ENCODE measurements around the gene TRIM25. TPM values are rescaled to one million over a fixed set of nuclear protein-coding genes. Genes with fewer than 3 reads are reported as not detected.

The TRIM25 gene
- total and polyA plus RNA-seq, 5 donors from 2014 or later: 4.6 to 58.3 (median 5.9) TPM

DNA sequence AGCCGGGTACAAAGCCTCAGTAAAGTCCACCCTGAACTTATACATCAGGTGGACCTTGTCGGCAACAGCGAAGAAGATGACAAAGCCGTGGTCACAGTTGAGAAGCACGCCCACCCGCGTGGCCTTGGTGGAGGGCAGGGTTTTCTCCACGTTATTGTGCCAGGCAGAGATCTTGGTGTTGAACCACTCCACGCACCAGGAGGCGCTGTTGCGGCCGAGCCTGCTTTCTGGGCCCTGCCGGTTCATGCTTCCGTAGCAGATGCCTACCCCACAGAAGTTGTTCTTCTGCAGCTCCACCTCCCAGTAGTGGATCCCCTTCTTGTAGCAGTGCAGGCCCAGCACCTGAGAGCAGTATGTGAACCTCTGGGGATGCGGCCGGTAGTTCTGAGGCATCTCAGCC is 22.1 kb downstream of the TRIM25 start:
- Histone ChIP-seq H3K27ac (ENCODE audit: insufficient read depth, low read length, poor library complexity, severe bottlenecking) (no peak overlapping the region), H3K36me3 (ENCODE audit: control insufficient read depth, insufficient read depth, low read length) (peaks cover 90% of the 10 kb centered on the region), H3K4me3 (ENCODE audit: low read depth, low read length) (no peak overlapping the region), H3K27me3 (ENCODE audit: control insufficient read depth, insufficient read depth, low read length) (no peaks in the 10 kb centered on the region), H3K9me3 (ENCODE audit: control insufficient read depth in 2 of 2, low read length in 2 of 2) (peaks cover 13 to 14% of the 10 kb centered on the region in 2 experiments), H3K4me1 (ENCODE audit: control insufficient read depth, insufficient read depth, low read length, poor library complexity, severe bottlenecking) (no peaks in the 10 kb centered on the region)
- Mint-ChIP-seq H3K27me3 (no peaks in the 10 kb centered on the region), H3K4me3 (no peak overlapping the region), H3K27ac (peak overlapping the region in 1 of 3 donors; percentile 0), H3K36me3 (peaks cover 57% of the 10 kb centered on the region), H3K9me3 (peaks cover 0 to 18% (median 2%) of the 10 kb centered on the region in 7 donors), H3K4me1 (peaks cover 0 to 7% (median 0%) of the 10 kb centered on the region in 4 donors)
- peak in 1 of 2 donors; percentile 47 for ATAC-seq (ENCODE audit: low read depth in 2 of 2)
- peak; percentile 14 to 33 (median 27) for DNase-seq

DNA sequence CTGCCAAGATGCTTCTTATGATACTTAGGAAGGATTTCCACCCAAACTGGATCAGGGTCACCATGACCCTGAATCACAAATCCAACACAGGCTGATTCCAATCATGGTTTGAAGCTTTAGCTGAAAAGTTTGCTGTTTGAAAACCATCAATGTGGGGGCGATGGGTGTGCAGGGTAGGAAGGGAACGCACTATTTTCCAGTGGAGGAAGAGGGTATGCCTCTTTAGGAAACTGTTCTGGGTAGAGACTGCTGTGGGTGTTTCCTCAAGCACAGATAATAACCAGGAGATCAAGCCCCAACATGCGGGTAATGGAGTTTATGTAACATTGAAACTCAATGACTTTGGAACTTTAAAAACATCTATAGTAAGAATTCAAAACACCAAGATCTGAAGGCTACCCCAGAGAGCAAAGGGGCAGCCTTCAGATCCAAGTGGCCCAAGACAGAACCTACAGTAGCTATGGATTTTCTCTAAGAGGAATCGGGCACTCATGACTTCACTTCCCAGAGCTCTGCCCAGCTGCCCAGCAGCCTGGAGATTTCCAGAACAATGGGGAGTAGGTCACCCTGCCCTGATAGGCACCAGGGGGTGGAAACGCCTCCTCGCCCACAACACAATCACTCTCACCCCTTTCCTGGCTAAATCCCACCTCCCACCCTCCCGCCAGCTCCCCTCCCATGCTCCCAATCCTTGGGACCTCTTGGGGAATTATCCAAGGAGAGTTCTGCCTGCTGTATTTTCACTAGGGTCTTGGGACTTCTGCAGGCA is 22.8 kb downstream of the TRIM25 start:
- Mint-ChIP-seq H3K36me3 (peaks cover 62% of the 10 kb centered on the region), H3K4me3 (no peak overlapping the region)
- H3K27ac ChIP-seq (ENCODE audit: insufficient read depth, low read length, poor library complexity, severe bottlenecking): no peak overlapping the region

DNA sequence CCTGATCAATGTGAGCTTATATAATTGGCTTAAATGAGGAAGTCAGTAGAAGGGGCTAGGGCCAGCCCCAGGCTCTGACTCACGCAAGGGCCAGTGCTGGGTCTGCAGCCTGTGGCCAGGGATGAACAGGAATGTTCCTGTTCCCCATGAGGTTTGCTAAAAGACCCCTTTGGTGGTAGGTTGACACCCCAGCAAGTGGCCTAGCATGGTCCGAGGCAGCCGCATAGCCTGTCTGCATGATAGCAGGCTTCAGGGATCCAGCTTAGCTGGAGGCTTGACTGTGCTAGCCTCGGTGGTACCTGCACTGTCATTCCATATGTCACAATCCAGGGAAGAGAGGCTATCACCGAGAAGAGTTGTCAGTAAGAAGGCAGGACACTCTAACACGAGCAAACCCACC is 23.5 kb downstream of the TRIM25 start:
- Mint-ChIP-seq H3K9me3 (peaks cover 0 to 18% (median 2%) of the 10 kb centered on the region in 7 donors), H3K36me3 (peaks cover 62% of the 10 kb centered on the region), H3K27ac (no peak overlapping the region), H3K4me1 (peaks cover 0 to 10% (median 0%) of the 10 kb centered on the region in 4 donors), H3K4me3 (no peak overlapping the region), H3K27me3 (no peaks in the 10 kb centered on the region)
- no peaks in the 10 kb centered on the region for H3K27me3 ChIP-seq (ENCODE audit: control insufficient read depth, insufficient read depth, low read length)
- DNase-seq (no peak), ATAC-seq (ENCODE audit: low read depth in 2 of 2) (no peak)
- H3K4me3 ChIP-seq (ENCODE audit: low read depth, low read length): no peak overlapping the region
- no peak overlapping the region for H3K27ac ChIP-seq (ENCODE audit: insufficient read depth, low read length, poor library complexity, severe bottlenecking)
- H3K4me1 ChIP-seq (ENCODE audit: control insufficient read depth, insufficient read depth, low read length, poor library complexity, severe bottlenecking): no peaks in the 10 kb centered on the region
- peaks cover 83% of the 10 kb centered on the region for H3K36me3 ChIP-seq (ENCODE audit: control insufficient read depth, insufficient read depth, low read length)
- peaks cover 13 to 14% of the 10 kb centered on the region in 2 experiments for H3K9me3 ChIP-seq (ENCODE audit: control insufficient read depth in 2 of 2, low read length in 2 of 2)

More for the DNA sequence above, 22.8 kb downstream of the TRIM25 start:
- H3K9me3 Mint-ChIP-seq: peaks cover 0 to 18% (median 2%) of the 10 kb centered on the region in 7 donors
- H3K27me3 Mint-ChIP-seq: no peaks in the 10 kb centered on the region
- Histone ChIP-seq H3K36me3 (ENCODE audit: control insufficient read depth, insufficient read depth, low read length) (peaks cover 90% of the 10 kb centered on the region), H3K9me3 (ENCODE audit: control insufficient read depth in 2 of 2, low read length in 2 of 2) (peaks cover 13 to 14% of the 10 kb centered on the region in 2 experiments), H3K27me3 (ENCODE audit: control insufficient read depth, insufficient read depth, low read length) (no peaks in the 10 kb centered on the region), H3K4me3 (ENCODE audit: low read depth, low read length) (no peak overlapping the region), H3K4me1 (ENCODE audit: control insufficient read depth, insufficient read depth, low read length, poor library complexity, severe bottlenecking) (no peaks in the 10 kb centered on the region)
- H3K4me1 Mint-ChIP-seq: peaks cover 0 to 9% (median 0%) of the 10 kb centered on the region in 4 donors
- H3K27ac Mint-ChIP-seq: peak overlapping the region in 1 of 3 donors; percentile 28
- no peak for DNase-seq
- ATAC-seq (ENCODE audit: low read depth in 2 of 2): no peak

DNA sequence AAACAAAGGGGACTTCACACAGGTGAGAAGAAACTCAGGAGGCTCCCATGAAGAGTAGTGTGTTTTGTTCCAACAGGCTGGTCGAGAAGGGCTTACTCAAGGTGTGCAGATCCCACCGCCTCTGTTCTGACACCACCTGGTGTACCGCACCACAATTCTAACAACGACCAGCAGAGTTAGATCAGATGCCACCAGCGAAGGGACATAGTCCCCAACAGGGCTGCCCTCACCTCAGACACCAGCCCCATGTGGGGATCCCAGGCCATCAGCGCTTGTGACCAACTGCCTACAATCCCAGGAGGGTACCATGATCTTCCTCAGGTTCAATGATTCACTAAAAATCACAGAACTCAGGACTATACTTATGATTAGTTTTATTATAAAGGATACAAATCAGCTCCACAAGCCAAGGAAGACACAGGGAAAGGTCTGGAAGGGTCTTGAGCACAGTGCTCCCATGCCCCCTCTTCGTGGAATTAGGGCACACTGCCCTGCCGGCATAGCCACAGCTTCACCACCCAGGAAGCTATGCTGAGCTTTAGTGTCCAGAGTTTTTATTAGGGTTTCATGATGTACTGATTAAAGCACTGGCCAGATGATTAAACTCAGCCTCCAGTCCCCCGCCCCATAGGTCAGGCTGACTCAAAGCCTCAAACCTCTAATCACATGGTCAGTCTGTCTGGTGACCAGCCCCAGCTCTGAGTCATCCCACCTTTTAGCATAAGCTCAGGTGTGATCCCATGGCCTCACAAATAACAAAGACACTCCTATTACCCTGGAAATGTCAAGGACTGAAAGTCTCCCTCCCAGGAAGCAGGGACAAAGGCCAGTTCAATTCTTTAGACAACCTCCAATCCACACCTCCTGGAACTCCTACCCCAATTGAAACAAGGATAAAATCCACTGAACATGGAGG is 26.0 kb downstream of the TRIM25 start:
- H3K27ac ChIP-seq (ENCODE audit: insufficient read depth, low read length, poor library complexity, severe bottlenecking): no peak overlapping the region
- Mint-ChIP-seq H3K9me3 (peaks cover 0 to 18% (median 2%) of the 10 kb centered on the region in 7 donors), H3K36me3 (peaks cover 43% of the 10 kb centered on the region), H3K4me1 (peaks cover 0 to 11% (median 0%) of the 10 kb centered on the region in 4 donors), H3K27me3 (no peaks in the 10 kb centered on the region), H3K27ac (no peak overlapping the region), H3K4me3 (peak overlapping the region in 1 of 4 donors; percentile 30)
- no peak for ATAC-seq (ENCODE audit: low read depth in 2 of 2)
- peaks cover 13 to 14% of the 10 kb centered on the region in 2 experiments for H3K9me3 ChIP-seq (ENCODE audit: control insufficient read depth in 2 of 2, low read length in 2 of 2)
- DNase-seq: no peak
- peaks cover 61% of the 10 kb centered on the region for H3K36me3 ChIP-seq (ENCODE audit: control insufficient read depth, insufficient read depth, low read length)
- no peak overlapping the region for H3K4me3 ChIP-seq (ENCODE audit: low read depth, low read length)
- H3K4me1 ChIP-seq (ENCODE audit: control insufficient read depth, insufficient read depth, low read length, poor library complexity, severe bottlenecking): no peaks in the 10 kb centered on the region
- no peaks in the 10 kb centered on the region for H3K27me3 ChIP-seq (ENCODE audit: control insufficient read depth, insufficient read depth, low read length)

DNA sequence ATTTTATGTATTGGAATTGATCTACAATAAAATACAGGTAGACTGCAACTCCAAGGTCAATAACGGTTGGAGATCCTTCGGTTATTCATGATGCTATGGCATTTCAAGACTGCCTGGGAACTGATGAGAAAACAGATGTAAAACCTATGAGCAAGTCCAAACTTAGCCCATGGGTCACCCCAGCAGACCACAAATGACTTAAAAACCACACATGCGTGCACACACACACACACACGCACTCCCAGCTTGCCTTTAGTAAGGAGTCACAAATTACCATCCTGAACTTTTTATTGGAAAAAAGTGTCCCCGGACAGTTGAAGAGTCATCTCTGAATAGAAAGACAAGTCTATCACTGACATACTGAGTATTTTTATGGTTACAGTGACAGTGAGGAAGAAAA is 26.7 kb downstream of the TRIM25 start:
- DNase-seq (no peak), ATAC-seq (ENCODE audit: low read depth in 2 of 2) (no peak)
- no peak overlapping the region for H3K4me3 ChIP-seq (ENCODE audit: low read depth, low read length)
- H3K4me1 ChIP-seq (ENCODE audit: control insufficient read depth, insufficient read depth, low read length, poor library complexity, severe bottlenecking): no peaks in the 10 kb centered on the region
- Mint-ChIP-seq H3K27me3 (no peaks in the 10 kb centered on the region), H3K4me3 (no peak overlapping the region), H3K27ac (no peak overlapping the region), H3K36me3 (peaks cover 36% of the 10 kb centered on the region), H3K9me3 (peaks cover 0 to 18% (median 2%) of the 10 kb centered on the region in 7 donors), H3K4me1 (peaks cover 0 to 5% (median 0%) of the 10 kb centered on the region in 4 donors)
- no peaks in the 10 kb centered on the region for H3K27me3 ChIP-seq (ENCODE audit: control insufficient read depth, insufficient read depth, low read length)
- peaks cover 13 to 14% of the 10 kb centered on the region in 2 experiments for H3K9me3 ChIP-seq (ENCODE audit: control insufficient read depth in 2 of 2, low read length in 2 of 2)
- peaks cover 54% of the 10 kb centered on the region for H3K36me3 ChIP-seq (ENCODE audit: control insufficient read depth, insufficient read depth, low read length)
- H3K27ac ChIP-seq (ENCODE audit: insufficient read depth, low read length, poor library complexity, severe bottlenecking): no peak overlapping the region

DNA sequence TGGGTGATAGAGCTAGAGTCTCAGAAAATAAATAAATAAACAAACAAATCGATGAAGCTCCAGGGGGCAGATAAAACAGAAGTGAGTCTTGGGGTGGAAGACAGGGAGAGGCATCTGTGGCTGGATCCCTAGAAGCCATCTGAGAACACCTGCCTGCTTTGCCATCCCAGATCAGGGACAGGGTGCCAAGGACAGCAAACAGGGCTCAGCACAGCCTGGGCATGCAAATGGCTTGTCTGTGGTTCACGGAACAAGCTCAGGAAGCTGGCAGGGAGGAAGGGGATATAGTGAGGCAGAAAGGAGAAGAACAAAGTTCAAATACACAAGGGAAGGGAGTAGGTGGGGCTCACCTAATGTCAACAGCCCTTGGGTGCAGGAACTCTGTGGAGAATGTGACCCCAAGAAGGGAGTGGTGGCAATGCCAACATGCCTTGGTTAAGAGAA is 27.5 kb downstream of the TRIM25 start:
- H3K4me1 Mint-ChIP-seq: peaks cover 0 to 5% (median 0%) of the 10 kb centered on the region in 4 donors
- peaks cover 35% of the 10 kb centered on the region for H3K36me3 Mint-ChIP-seq
- no peak overlapping the region for H3K4me3 Mint-ChIP-seq
- no peaks in the 10 kb centered on the region for H3K27me3 Mint-ChIP-seq
- H3K27ac Mint-ChIP-seq: peak overlapping the region in 1 of 3 donors; percentile 94
- Histone ChIP-seq H3K4me3 (ENCODE audit: low read depth, low read length) (no peak overlapping the region), H3K4me1 (ENCODE audit: control insufficient read depth, insufficient read depth, low read length, poor library complexity, severe bottlenecking) (no peaks in the 10 kb centered on the region), H3K36me3 (ENCODE audit: control insufficient read depth, insufficient read depth, low read length) (peaks cover 46% of the 10 kb centered on the region), H3K27me3 (ENCODE audit: control insufficient read depth, insufficient read depth, low read length) (no peaks in the 10 kb centered on the region), H3K27ac (ENCODE audit: insufficient read depth, low read length, poor library complexity, severe bottlenecking) (no peak overlapping the region), H3K9me3 (ENCODE audit: control insufficient read depth in 2 of 2, low read length in 2 of 2) (peaks cover 13 to 14% of the 10 kb centered on the region in 2 experiments)
- H3K9me3 Mint-ChIP-seq: peaks cover 0 to 18% (median 2%) of the 10 kb centered on the region in 7 donors
- ATAC-seq (ENCODE audit: low read depth in 2 of 2): no peak
- DNase-seq: no peak

DNA sequence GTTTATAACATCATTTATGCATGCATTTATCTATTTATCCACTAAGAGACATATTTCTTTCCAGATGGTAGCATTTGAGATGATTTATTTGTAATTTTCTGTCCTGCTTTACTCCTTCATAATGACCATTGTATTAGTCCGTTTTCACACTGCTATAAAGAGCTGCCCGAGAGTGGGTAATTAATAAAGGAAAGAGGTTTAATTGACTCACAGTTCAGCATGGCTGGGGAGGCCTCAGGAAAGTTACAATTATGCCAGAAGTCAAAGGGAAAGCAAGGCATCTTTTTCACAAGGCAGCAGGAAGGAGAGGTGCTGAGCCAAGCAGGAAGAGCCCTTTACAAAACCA is 28.6 kb downstream of the TRIM25 start:
- no peaks in the 10 kb centered on the region for H3K4me1 ChIP-seq (ENCODE audit: control insufficient read depth, insufficient read depth, low read length, poor library complexity, severe bottlenecking)
- peak overlapping the region in 1 of 3 donors; percentile 82 for H3K27ac Mint-ChIP-seq
- ATAC-seq (ENCODE audit: low read depth in 2 of 2) (no peak), DNase-seq (no peak)
- H3K36me3 ChIP-seq (ENCODE audit: control insufficient read depth, insufficient read depth, low read length): peaks cover 37% of the 10 kb centered on the region
- H3K4me1 Mint-ChIP-seq: peaks cover 0 to 5% (median 0%) of the 10 kb centered on the region in 4 donors
- no peaks in the 10 kb centered on the region for H3K27me3 ChIP-seq (ENCODE audit: control insufficient read depth, insufficient read depth, low read length)
- no peak overlapping the region for H3K4me3 Mint-ChIP-seq
- no peaks in the 10 kb centered on the region for H3K27me3 Mint-ChIP-seq
- peaks cover 0 to 18% (median 2%) of the 10 kb centered on the region in 7 donors for H3K9me3 Mint-ChIP-seq
- H3K27ac ChIP-seq (ENCODE audit: insufficient read depth, low read length, poor library complexity, severe bottlenecking): no peak overlapping the region
- H3K4me3 ChIP-seq (ENCODE audit: low read depth, low read length): no peak overlapping the region
- peaks cover 13 to 14% of the 10 kb centered on the region in 2 experiments for H3K9me3 ChIP-seq (ENCODE audit: control insufficient read depth in 2 of 2, low read length in 2 of 2)
- peaks cover 26% of the 10 kb centered on the region for H3K36me3 Mint-ChIP-seq

All from CD4-positive, CD25-positive, alpha-beta regulatory T cell (primary cell).